ENCODE results near the gene IGF1R.

- TF ChIP-seq, protein P1, sequence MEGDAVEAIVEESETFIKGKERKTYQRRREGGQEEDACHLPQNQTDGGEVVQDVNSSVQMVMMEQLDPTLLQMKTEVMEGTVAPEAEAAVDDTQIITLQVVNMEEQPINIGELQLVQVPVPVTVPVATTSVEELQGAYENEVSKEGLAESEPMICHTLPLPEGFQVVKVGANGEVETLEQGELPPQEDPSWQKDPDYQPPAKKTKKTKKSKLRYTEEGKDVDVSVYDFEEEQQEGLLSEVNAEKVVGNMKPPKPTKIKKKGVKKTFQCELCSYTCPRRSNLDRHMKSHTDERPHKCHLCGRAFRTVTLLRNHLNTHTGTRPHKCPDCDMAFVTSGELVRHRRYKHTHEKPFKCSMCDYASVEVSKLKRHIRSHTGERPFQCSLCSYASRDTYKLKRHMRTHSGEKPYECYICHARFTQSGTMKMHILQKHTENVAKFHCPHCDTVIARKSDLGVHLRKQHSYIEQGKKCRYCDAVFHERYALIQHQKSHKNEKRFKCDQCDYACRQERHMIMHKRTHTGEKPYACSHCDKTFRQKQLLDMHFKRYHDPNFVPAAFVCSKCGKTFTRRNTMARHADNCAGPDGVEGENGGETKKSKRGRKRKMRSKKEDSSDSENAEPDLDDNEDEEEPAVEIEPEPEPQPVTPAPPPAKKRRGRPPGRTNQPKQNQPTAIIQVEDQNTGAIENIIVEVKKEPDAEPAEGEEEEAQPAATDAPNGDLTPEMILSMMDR (conservative IDR thresholded peaks at IDR 0.05), result no peak
- TF ChIP-seq EZH2 (IDR thresholded peaks at IDR 0.05; ENCODE audit: low read depth), result no peak
Observed at GRCh38 chr15:98943601-98944151, 295.3 kb downstream of the IGF1R start.
